Upper lobe of left lung (tissue), 6 donors: Measurements from ENCODE around the gene VAV2. TPM values are rescaled to one million over a fixed set of nuclear protein-coding genes. Genes with fewer than 3 reads are reported as not detected.

Source experiments
- ATAC-seq, 2 donors: fragments of 200-7000 bp; cut with Tn5 transposase; one replicate each; pipeline ENCODE4 v1.9.1; 2022; ENCODE audit warnings: mild to moderate bottlenecking in 2 of 2, moderate library complexity in 2 of 2; ENCODE audit not compliant: low FRiP score in 2 of 2
- DNase-seq, 2 donors: peaks; one replicate each; pipeline ENCODE4 v3.0.0-alpha.2; 2019 to 2020
- H3K27ac ChIP-seq, 4 donors: fragments of 200-600 bp; sonication (generic); one replicate each; pipeline ENCODE4 v1.5.1; 2016 to 2019
- H3K27me3 ChIP-seq, 4 donors: fragments of 200-600 bp; sonication (generic); one replicate each; pipeline ENCODE4 v1.5.1; 2017 to 2019
- H3K36me3 ChIP-seq, 4 donors: fragments of 200-600 bp; sonication (generic); one replicate each; pipeline ENCODE4 v1.5.1; 2016 to 2019
- H3K4me1 ChIP-seq, 4 donors: fragments of 200-600 bp; sonication (generic); one replicate each; pipeline ENCODE4 v1.5.1; 2018 to 2019
- H3K4me3 ChIP-seq, 4 donors: fragments of 200-600 bp; sonication (generic); one replicate each; pipeline ENCODE4 v1.5.1; 2017 to 2019; ENCODE audit warnings: mild to moderate bottlenecking in 2 of 4, moderate library complexity in 1 of 4
- H3K9me3 ChIP-seq, 4 donors: fragments of 200-600 bp; sonication (generic); one replicate each; pipeline ENCODE4 v1.5.1; 2018 to 2019
- EP300 ChIP-seq, 4 donors: sonication (generic); formaldehyde crosslinking; IDR thresholded peaks; one replicate each; pipeline ENCODE4 v1.5.1; 2017; ENCODE audit warnings: antibody characterized with exemption in 4 of 4, control low read depth in 2 of 4
- POLR2A ChIP-seq, 4 donors: fragments of 450-650 bp; IDR thresholded peaks; one replicate each; pipeline ENCODE4 v1.5.1; 2016 to 2017; ENCODE audit warnings: antibody characterized with exemption in 4 of 4, mild to moderate bottlenecking in 2 of 4
- POLR2AphosphoS5 ChIP-seq, 2 donors: sonication (generic); formaldehyde crosslinking; IDR thresholded peaks; one replicate each; pipeline ENCODE4 v1.5.1; 2017; ENCODE audit warnings: antibody characterized with exemption in 2 of 2
- WGBS, 2 donors: methylation state at CpG; one replicate each; pipeline ENCODE4 v1.1.5; 2017 to 2018; 5-methylcytosine and 5-hydroxymethylcytosine counted together
- total RNA-seq, 6 donors: library from RNA; depleted of rRNA in 4 of 6; stranded (reverse); fragments of >200 nt in 4 of 6; gene quantifications; one replicate each; pipeline versions ENCODE4 v1.1.0 to v1.2.1, GENCODE V29; 2016 to 2021
- TF ChIP-seq, protein P1 (sequence below), 6 experiments: fragments of 450-650 bp in 4 of 6; fragments of 200-600 bp in 2 of 6; sonication (generic) in 2 of 6; IDR thresholded peaks; one replicate each; pipeline ENCODE4 v1.5.1; 2016 to 2019; ENCODE audit warnings: antibody characterized with exemption in 6 of 6
- donor health status: DM: no; HTN: no; CAD: no; lungs with moderate emphysema.
- donor health status: DM: no; HTN: yes; CAD: no; lungs with severe emphysema.

Gene VAV2
- total RNA-seq, 6 donors from 2014 or later: 12.0 to 38.8 (median 22.0) TPM

DNA sequence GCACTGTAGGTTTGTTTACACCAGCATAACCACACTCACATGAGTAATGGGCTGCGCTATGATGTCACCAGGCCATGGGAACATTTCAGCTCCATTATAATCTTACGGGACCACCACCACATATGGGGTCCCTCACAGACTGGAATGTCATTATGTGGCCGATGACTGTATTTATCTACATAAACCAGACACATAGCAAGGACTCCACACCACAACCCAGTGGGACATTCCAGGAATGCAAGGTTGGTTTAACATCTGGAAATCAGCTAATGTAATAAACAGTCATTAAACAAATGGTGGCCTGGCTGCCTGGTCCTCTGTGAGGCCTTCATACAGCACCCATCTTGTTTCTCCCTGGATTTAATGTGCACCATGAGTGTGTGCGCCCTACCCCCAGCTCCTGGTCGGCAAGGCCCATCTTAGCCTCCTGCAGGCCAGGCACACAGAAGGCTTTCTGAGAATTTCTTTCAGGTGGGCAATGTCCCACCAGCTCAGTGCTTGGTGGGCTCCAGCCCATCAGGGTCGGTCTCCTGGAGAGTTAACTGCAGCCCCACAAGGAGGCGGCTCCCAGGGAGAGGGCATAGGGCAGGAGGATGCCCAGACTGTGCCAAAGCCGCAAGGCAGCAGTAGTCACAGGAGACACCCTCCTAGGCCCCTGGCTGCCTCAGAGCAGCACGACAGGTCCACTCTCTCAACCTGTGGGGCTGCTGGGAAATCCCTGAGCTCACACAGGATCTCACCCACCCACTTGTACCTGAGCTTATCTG, 218.1 kb downstream of the VAV2 start:
- DNase-seq: no peak
- no peaks in the 10 kb centered on the region for H3K4me1 ChIP-seq
- 93 to 100% methylated on average over 5 to 9 of the region's 9 CpGs for WGBS, 2 donors
- TF ChIP-seq, protein P1, sequence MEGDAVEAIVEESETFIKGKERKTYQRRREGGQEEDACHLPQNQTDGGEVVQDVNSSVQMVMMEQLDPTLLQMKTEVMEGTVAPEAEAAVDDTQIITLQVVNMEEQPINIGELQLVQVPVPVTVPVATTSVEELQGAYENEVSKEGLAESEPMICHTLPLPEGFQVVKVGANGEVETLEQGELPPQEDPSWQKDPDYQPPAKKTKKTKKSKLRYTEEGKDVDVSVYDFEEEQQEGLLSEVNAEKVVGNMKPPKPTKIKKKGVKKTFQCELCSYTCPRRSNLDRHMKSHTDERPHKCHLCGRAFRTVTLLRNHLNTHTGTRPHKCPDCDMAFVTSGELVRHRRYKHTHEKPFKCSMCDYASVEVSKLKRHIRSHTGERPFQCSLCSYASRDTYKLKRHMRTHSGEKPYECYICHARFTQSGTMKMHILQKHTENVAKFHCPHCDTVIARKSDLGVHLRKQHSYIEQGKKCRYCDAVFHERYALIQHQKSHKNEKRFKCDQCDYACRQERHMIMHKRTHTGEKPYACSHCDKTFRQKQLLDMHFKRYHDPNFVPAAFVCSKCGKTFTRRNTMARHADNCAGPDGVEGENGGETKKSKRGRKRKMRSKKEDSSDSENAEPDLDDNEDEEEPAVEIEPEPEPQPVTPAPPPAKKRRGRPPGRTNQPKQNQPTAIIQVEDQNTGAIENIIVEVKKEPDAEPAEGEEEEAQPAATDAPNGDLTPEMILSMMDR (IDR thresholded peaks at IDR 0.05): no peak
- TF ChIP-seq EP300 (IDR thresholded peaks at IDR 0.05) (no peak), POLR2A (IDR thresholded peaks at IDR 0.05) (no peak), POLR2AphosphoS5 (IDR thresholded peaks at IDR 0.05) (no peak)
- ATAC-seq: no peak
- no peak overlapping the region for H3K4me3 ChIP-seq
- H3K9me3 ChIP-seq: no peaks in the 10 kb centered on the region
- peaks cover 0 to 96% (median 52%) of the 10 kb centered on the region in 4 donors for H3K36me3 ChIP-seq
- no peak overlapping the region for H3K27ac ChIP-seq
- H3K27me3 ChIP-seq: no peaks in the 10 kb centered on the region

DNA sequence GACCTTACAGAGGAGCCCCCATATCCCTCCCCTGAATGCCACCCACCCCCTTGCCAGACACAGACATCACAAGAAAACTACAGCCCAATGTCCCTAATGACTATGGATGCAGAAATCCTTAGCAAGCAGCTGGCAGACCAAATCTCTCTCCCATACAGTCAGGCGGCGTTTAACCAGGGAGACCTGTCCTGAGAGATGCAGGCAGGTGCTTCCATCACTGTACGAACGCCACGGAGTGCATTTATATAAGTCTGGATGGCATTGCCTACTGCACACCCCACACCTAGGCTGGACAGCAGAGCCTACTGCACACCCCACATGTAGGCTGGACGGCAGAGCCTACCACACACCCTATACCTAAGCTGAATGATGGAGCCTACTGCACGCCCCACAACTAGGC, 219.5 kb downstream of the VAV2 start:
- TF ChIP-seq POLR2AphosphoS5 (IDR thresholded peaks at IDR 0.05): no peak
- TF ChIP-seq, protein P1 (IDR thresholded peaks at IDR 0.05): no peak
- TF ChIP-seq EP300 (IDR thresholded peaks at IDR 0.05): no peak
- TF ChIP-seq POLR2A (IDR thresholded peaks at IDR 0.05): no peak
- DNase-seq (no peak), ATAC-seq (no peak)
- peaks cover 0 to 96% (median 54%) of the 10 kb centered on the region in 4 donors for H3K36me3 ChIP-seq
- H3K27me3 ChIP-seq: no peaks in the 10 kb centered on the region
- no peak overlapping the region for H3K27ac ChIP-seq
- H3K4me1 ChIP-seq: no peaks in the 10 kb centered on the region
- WGBS, 2 donors: 93 to 95% methylated on average over 6 to 7 of the region's 7 CpGs
- H3K9me3 ChIP-seq: peaks cover 0 to 1% (median under 1%) of the 10 kb centered on the region in 4 donors
- no peak overlapping the region for H3K4me3 ChIP-seq

DNA sequence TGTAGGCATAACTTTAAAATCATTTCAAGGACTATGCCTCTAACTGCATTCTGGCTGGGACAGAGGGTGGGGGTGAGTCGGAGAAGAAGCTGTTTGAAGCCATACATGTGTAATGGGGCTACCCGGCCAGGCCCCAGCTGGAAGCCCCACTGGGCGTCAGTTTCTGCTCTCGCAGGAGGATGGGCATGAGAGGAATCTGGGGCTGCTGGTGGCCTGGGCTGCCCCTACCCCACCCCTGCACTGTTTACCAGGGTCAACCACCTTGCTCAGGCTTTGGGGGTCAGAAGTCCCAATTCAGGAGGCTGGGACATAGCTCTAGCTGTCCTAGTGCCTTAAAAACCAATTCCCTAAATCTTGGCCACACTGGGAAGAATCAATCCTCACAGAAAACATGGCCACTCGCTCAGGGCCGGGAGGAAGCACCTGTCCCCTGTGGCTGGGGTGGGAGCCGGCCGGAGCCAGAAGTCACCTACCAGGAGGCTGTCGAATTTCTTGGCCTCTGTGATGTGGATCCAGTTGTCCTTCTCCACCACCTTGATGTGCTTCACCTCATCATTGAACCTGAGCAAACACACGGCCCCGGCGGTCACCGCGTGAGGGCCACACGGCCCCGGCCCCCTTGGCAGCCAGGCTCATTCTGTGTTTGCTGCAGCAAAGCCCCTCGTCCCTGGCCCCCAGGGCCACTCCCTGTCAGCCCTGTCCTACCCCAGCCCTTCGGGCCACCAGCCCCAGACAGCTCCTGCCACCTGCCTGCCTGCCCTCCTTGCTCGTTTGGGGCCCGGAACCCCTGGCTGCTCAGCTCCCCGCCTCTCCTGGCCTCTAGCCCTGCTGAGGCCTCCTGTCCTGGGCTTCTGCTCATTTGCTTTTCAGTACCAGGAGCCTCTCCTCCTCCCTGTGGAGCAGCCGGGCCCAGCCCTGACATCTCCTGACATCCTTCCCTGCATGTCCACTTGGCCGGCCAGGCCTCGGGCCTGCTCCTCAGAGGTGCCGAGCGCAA, 220.3 kb downstream of the VAV2 start:
- ATAC-seq: no peak

DNA sequence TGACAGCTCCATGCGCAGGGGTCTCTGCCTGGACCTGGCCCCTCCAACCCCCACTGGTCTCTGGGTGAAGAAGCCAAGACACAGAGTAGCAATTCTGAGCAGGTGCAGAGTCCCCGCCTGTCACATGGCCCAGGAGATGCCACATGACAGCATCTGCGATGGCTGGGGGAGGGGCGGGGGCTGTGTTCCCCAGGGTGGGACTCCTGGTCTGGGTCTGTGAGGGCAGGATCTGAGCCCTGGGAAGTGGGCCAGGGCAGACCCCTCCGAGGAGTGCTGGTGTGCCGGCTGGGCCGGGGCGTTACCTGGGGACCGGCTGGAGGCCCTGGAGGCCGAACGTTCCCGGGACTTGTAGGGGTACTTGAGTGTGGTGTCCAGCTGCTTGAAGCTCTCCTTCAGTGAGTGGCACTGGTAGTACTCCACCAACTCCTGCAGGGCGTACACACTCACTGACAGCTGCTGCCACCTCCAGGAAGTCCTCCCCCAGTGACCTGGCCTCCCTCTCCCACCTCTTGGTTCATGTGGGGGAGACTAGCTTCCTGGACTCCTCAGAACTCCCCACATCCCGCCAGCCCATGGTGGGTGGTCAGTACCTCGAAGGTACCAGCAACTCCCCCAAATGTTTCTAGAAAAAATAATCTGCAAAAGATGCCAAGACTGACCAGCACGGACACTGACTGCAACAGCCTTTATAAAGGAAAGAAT, 221.9 kb downstream of the VAV2 start:
- ATAC-seq (peak; percentile 13 to 24), DNase-seq (no peak)
- Histone ChIP-seq H3K27me3 (no peaks in the 10 kb centered on the region), H3K4me1 (no peaks in the 10 kb centered on the region), H3K4me3 (no peak overlapping the region), H3K36me3 (peaks cover 0 to 88% (median 43%) of the 10 kb centered on the region in 4 donors), H3K9me3 (peaks cover 0 to 9% (median 7%) of the 10 kb centered on the region in 4 donors), H3K27ac (no peak overlapping the region)
- 93% methylated on average over 4 to 16 of the region's 16 CpGs for WGBS, 2 donors
- TF ChIP-seq, protein P1 (IDR thresholded peaks at IDR 0.05): no peak
- TF ChIP-seq EP300 (IDR thresholded peaks at IDR 0.05) (no peak), POLR2AphosphoS5 (IDR thresholded peaks at IDR 0.05) (no peak), POLR2A (IDR thresholded peaks at IDR 0.05) (no peak)

More for the DNA sequence above, 220.3 kb downstream of the VAV2 start:
- H3K27ac ChIP-seq: no peak overlapping the region
- no peaks in the 10 kb centered on the region for H3K4me1 ChIP-seq
- no peaks in the 10 kb centered on the region for H3K27me3 ChIP-seq
- TF ChIP-seq POLR2AphosphoS5 (IDR thresholded peaks at IDR 0.05): no peak
- peaks cover 0 to 96% (median 53%) of the 10 kb centered on the region in 4 donors for H3K36me3 ChIP-seq
- H3K9me3 ChIP-seq: peaks cover 0 to 9% (median 7%) of the 10 kb centered on the region in 4 donors
- 90 to 96% methylated on average over 22 to 26 of the region's 26 CpGs for WGBS, 2 donors
- peak in 1 of 2 donors; percentile 70 for DNase-seq
- no peak overlapping the region for H3K4me3 ChIP-seq
